GM12892 (cell line): ENCODE measurements around the gene CTSC. TPM values are rescaled to one million over a fixed set of nuclear protein-coding genes. Genes with fewer than 3 reads are reported as not detected.

Experiments used
- DNase-seq: peaks from one replicate; pipeline ENCODE4 v3.0.0; 2011; ENCODE audit not compliant: insufficient read length
- FAIRE-seq: peaks from 2 replicates; lab custom pipeline; 2011; peaks lifted over from hg19 to GRCh38; lab: Jason Lieb, UNC
- POLR2A ChIP-seq: IDR thresholded peaks from 2 replicates; pipeline ENCODE4 v1.6.1; 2011; ENCODE audit warnings: low read depth, low read length, control low read depth
- POLR2AphosphoS5 ChIP-seq: IDR thresholded peaks from 2 replicates; pipeline ENCODE4 v1.6.1; 2011; ENCODE audit warnings: low read depth, low read length, control low read depth
- TAF1 ChIP-seq: IDR thresholded peaks from 2 replicates; pipeline ENCODE4 v1.6.1; 2011; ENCODE audit warnings: low read depth, mild to moderate bottlenecking, control low read depth, low read length, borderline replicate concordance
- polyA plus RNA-seq: library from polyadenylated mRNA; unstranded; fragments of >200 nt; gene quantifications from one replicate; pipeline ENCODE4 v1.2.1, GENCODE V29; 2012; ENCODE audit warnings: missing spikeins, inconsistent platforms; ENCODE audit not compliant: missing spikeins

The CTSC gene
- 125 TPM for polyA plus RNA-seq

DNA sequence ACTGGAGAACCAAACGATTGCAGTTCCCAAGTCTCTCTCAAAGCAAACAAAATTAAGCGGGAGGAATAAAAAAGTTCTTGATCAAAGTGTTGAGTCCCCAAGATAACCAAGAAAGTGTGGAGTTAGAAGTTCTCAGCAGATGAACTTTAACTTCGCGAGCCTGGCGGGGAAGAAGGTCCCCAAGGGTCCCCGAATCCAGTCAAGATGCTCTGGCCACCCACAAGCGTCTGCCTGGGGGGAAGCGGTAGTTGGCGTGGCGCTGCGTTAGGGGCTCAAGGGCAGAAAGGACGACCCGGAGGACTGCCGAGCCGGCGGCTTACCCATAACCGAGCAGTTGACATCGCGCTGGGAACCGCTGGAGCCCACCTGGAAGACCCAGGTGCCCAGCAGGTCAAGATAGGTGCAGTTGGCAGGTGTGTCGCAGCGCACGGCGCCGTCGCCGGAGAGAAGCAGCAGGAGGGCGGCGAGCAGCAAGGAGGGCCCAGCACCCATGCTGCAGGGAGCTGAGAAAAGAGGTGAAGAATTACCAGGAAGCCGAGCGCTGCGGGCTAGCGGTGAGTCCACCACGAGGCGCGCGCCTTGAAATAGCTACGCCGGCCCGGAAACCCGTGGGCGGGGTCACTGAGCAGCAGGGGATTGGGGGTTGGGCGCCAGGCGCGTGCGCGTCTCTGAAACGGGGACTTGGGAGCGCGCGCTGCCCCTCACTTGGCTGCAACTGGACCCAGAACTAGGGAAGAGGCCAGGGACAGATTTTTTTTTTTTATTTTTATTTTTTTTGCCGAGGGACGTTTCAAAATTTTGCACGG lies at the start of gene CTSC:
TSS of gene CTSC (minus strand) at position 556 of the 806 bp plus-strand sequence. CDS start at position 492, 64 bp downstream.
- FAIRE-seq (peak; percentile 100), DNase-seq (peak; percentile 76)
- TF ChIP-seq POLR2AphosphoS5 (peak; percentile 95), POLR2A (peak; percentile 99), TAF1 (peak; percentile 87)

DNA sequence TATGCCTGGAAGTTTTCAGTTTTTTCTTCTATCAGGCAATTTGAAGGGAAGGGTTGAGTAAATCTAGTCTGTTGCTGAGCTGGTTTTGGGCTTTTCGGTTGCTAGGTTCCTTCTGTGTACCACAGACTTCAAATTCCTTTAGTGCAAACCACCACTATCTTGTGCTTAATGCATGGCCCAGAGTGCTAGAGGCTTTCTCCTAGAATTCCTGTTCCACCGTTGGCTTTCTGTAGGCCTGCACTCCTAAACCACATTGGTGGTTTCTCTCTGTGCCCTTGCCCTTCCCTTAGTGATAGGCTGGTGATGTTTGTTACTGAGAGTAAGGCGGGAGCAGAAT lies 47.1 kb upstream of the CTSC start:
- no peak for DNase-seq
- TF ChIP-seq POLR2AphosphoS5 = no peak
- TF ChIP-seq TAF1 = no peak
- TF ChIP-seq POLR2A = no peak
- FAIRE-seq = no peak

DNA sequence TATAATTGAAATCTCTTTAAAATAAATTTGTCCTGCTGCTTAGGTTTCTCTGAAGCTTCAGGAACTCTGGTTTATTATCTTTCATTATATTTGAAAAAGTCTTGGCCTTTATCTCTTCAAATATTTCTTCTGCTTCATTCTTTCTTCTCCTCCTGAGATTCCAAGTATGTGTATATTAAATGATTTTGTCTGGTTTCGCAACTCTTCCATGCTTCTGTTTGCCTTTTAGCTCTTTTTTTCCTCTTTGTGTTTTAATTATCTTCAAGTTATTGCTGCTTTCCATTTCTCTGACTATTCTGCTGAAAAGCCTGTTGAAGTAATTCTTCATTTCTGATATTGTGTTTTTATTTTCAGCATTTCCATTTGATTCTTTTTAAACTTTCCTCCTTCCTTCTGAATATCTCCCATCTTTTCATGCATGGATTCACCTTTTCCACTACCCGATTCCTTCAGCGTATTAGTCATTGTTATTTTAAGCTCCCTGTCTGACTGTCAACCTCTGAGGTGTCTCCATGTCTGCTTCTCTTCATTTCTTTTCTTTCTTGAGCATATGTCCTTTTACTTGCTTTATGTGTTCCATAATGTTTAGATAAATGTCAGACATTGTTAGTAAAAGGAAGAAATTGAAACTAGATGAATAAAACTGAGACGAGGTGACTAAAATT lies 46.6 kb upstream of the CTSC start:
- DNase-seq (no peak), FAIRE-seq (no peak)
- TF ChIP-seq POLR2A = no peak
- no peak for TF ChIP-seq TAF1
- TF ChIP-seq POLR2AphosphoS5 = no peak

DNA sequence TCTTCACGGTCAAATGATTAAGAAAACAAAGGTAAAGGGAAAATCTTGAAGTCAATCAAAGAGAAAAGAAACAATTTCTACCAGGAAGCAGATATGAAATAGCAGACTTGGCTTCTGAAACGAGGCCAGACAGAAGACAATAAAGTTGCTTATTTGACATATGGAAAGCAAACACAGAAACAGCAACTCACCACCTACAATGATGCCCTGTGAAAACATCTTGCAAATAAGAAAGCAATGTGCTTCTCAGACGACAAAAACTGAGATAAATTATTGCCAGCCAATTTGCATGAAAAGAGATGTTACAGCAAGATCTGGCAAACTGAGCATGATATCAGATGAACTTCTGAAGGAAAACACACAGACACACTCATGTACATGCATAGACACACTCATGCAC lies 45.9 kb upstream of the CTSC start:
- no peak for TF ChIP-seq POLR2AphosphoS5
- no peak for TF ChIP-seq TAF1
- no peak for TF ChIP-seq POLR2A
- no peak for DNase-seq
- no peak for FAIRE-seq

DNA sequence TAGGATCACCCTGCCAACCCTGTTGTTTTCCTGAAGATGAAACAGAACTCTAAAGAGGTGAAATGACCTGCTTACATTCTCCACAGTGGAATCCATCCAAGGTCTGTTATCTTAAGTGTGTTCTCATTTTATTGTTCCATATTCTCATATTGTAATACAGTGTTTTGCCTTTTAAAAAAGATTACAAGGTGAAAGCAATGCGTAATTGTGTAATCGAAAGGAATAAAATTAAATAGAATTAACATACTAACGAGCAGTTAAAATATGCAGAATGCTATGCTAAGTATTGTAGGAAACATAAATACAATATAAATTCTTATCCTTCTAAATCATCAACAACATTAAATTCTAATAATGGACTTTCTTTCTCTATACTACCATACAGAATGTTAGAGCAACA lies 41.6 kb upstream of the CTSC start:
- TF ChIP-seq POLR2AphosphoS5 = no peak
- TF ChIP-seq TAF1 = no peak
- FAIRE-seq = no peak
- no peak for DNase-seq

DNA sequence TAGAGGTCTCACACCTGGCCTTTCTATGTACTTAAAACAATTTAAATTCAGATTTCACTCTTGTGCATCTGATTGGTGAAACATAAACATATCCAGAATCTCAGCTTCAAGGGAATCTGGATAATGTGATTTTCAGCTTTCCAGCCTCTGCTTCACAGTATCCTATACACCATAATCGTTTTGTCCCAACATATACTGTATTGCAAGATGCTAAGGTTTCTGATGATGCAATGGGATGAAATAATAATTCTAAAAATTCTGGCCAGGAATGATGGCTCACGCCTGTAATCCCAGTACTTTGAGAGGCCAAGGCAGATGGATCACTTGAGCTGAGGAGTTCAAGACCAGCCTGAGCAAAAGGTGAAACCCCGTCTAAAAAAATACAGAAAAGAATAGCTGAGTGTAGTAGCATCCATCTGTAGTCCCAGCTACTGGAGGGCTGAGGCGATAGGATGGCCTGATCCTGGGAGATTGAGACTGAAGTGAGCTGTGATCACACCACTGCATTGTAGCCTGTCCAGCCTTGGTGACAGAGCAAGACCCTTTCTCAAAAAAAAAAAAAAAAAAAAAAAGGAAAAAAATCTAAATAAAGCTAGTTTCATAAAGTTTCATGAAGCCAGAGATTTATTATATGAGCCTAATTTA lies 41.0 kb upstream of the CTSC start:
- FAIRE-seq = no peak
- TF ChIP-seq POLR2AphosphoS5 (no peak), POLR2A (no peak), TAF1 (no peak)

DNA sequence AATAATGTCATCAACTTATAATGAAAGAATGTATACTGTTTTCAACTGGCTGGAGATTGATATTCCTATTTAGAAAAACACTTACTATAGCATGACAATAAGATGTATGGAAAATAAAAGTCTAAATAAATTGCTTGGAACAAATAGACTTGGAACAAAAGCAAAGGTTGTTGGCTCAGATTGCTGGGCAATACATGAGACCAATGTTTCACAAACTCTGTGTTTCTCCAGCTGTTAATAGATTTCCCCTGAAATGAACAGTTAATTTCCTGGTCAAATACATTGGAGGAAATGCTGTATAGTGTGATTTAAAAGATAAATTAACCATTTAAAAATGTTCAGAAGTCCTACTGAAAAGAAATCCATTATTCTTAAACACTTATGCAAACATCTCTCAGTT lies 40.1 kb upstream of the CTSC start:
- DNase-seq (no peak), FAIRE-seq (no peak)
- no peak for TF ChIP-seq POLR2AphosphoS5
- no peak for TF ChIP-seq POLR2A
- no peak for TF ChIP-seq TAF1

More for the DNA sequence above, 41.0 kb upstream of the CTSC start:
- DNase-seq = no peak

DNA sequence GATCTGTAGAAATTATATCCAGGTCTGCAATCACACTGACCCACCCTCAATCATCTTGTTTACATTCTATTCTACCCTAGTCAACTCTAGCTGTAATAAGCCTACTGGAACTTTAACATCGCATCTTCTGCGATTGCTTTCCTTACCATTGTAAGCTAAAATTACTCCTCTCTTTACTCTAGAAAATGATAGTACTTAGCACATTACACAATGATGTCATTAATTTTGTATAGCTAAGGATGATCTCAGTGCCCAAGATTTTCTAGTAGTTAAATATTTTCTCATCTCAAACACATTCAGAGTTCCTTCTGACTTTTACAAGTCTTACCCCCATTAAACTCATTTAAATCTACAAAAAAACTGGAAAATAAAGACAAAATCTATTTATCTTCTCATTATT lies 39.6 kb upstream of the CTSC start:
- DNase-seq = no peak
- TF ChIP-seq TAF1 (no peak), POLR2A (no peak), POLR2AphosphoS5 (no peak)
- FAIRE-seq = peak; percentile 30

DNA sequence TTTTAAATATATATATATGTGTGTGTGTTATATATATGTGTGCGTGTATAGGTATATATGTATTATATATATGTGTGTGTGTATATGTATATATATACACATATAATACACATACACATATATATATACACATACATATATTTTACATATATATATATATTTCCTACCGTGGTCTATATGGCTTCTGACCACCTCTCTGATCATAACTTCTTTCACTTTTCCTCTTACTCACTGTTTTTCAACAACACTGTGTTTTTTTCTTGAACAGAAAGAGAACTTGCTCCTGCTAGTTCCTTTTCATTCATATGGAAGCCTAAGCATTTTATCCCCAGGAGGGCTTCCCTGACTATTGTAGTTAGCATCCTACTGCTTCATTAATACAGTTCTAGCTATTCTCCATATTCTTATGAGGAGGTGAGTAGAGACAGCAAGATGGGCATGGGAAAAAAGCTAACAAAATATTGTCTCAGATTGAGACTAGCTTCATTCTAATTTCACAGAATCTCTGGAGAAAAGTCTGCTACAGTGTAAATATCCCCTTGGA lies 38.5 kb upstream of the CTSC start:
- no peak for FAIRE-seq

DNA sequence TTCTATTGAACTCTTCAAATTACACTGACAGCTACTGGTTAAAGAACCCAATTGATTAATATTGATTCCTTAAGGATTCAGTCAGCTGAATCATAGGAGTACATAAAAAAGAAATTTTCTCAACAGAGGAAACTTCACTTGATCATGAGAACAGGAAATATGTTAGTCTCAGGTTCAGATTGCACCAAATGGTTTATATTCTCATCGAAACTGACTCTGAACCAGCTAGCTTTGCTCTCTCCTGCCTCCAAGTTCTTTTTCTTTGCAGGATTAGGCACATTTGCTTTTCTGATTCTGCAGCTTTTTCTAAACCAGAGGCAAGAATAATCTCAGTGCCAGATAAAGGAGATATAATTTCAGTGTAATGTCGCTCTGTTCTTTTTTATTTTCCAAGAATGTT lies 33.2 kb upstream of the CTSC start:
- FAIRE-seq (no peak), DNase-seq (no peak)
- TF ChIP-seq POLR2A (no peak), POLR2AphosphoS5 (no peak), TAF1 (no peak)

More for the DNA sequence above, 38.5 kb upstream of the CTSC start:
- DNase-seq = no peak
- TF ChIP-seq POLR2A = no peak
- no peak for TF ChIP-seq TAF1
- TF ChIP-seq POLR2AphosphoS5 = no peak

DNA sequence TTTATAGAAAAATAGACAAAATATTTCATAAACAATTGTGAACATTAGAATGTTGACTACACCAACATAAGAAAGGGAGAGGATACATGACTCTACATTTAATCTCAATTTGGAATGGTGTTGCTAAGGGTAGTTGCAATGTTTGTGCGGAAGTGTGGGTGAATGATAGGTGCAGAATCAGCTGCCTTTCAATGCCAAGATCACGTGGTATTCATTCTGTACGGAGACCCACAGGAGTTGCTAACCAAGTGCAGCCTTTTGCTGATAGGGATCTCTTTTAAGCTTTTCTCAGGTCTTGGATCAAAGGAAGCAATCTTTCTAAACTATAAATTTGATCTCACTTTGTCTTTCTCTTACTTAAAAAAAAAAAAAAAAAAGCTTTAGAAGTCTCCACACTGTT lies 29.8 kb upstream of the CTSC start:
- no peak for DNase-seq
- no peak for FAIRE-seq

DNA sequence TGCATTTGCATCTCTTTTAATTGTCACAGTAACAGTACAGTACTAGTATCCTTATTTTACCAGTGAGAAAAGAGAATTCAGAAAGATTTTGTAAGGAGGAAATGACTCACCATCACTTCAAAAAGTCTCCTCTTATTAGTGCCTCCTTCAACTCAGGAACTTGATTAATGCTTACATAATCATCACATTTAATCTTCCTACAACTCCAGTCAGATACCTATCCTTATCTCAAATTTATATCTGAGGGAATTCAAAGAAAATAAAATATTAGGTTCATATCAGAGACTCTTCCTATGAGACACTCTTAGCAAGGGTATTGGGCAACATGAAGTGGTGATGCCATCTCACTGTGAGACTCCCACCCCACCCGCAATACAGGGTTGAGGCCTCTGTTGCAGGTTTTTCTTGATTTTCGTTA lies 26.1 kb upstream of the CTSC start:
- DNase-seq (no peak), FAIRE-seq (no peak)
- no peak for TF ChIP-seq POLR2A
- no peak for TF ChIP-seq TAF1
- no peak for TF ChIP-seq POLR2AphosphoS5

More for the DNA sequence above, 29.8 kb upstream of the CTSC start:
- TF ChIP-seq TAF1 (no peak), POLR2AphosphoS5 (no peak), POLR2A (no peak)
